GM12874 (cell line): Measurements from ENCODE around the gene HSPA4L.

Experiments used
- CTCF ChIP-seq: IDR thresholded peaks from 2 replicates; pipeline ENCODE4 v1.5.1; 2011; ENCODE audit warnings: low read depth, mild to moderate bottlenecking, control low read depth, low read length, moderate library complexity; ENCODE audit not compliant: insufficient read depth

The HSPA4L gene

GRCh38 chr4:127870688-127871087 lies 88.6 kb downstream of the HSPA4L start:
- TF ChIP-seq CTCF, result no peak

GRCh38 chr4:127875791-127876190 lies 93.7 kb downstream of the HSPA4L start:
- TF ChIP-seq CTCF, result no peak

- TF ChIP-seq CTCF, result no peak
Observed at GRCh38 chr4:127880763-127881562, 98.8 kb downstream of the HSPA4L start, which contains the start of gene PLK4. PLK4 (plus strand) TSS chr4:127880893; CDS start chr4:127881135, 242 bp downstream.

- no peak for TF ChIP-seq CTCF
Observed at GRCh38 chr4:127881563-127881864, 99.4 kb downstream of the HSPA4L start.

GRCh38 chr4:127888559-127888958 lies 106.4 kb downstream of the HSPA4L start:
- TF ChIP-seq CTCF, result no peak

- no peak for TF ChIP-seq CTCF
Observed at GRCh38 chr4:127889903-127890302, 107.8 kb downstream of the HSPA4L start.
